ENCODE measurements around the gene CDC34. TPM values are rescaled to one million over a fixed set of nuclear protein-coding genes. Genes with fewer than 3 reads are reported as not detected.
A peak's percentile ranks its signal among the peaks of the same experiment; 100 is the strongest.

CDC34 gene
- total and polyA plus RNA-seq, 2 of the 8 experiments (the other 6 are each of a cell fraction or from before 2014, with no cell fraction given), result 95.9 to 129 TPM

DNA sequence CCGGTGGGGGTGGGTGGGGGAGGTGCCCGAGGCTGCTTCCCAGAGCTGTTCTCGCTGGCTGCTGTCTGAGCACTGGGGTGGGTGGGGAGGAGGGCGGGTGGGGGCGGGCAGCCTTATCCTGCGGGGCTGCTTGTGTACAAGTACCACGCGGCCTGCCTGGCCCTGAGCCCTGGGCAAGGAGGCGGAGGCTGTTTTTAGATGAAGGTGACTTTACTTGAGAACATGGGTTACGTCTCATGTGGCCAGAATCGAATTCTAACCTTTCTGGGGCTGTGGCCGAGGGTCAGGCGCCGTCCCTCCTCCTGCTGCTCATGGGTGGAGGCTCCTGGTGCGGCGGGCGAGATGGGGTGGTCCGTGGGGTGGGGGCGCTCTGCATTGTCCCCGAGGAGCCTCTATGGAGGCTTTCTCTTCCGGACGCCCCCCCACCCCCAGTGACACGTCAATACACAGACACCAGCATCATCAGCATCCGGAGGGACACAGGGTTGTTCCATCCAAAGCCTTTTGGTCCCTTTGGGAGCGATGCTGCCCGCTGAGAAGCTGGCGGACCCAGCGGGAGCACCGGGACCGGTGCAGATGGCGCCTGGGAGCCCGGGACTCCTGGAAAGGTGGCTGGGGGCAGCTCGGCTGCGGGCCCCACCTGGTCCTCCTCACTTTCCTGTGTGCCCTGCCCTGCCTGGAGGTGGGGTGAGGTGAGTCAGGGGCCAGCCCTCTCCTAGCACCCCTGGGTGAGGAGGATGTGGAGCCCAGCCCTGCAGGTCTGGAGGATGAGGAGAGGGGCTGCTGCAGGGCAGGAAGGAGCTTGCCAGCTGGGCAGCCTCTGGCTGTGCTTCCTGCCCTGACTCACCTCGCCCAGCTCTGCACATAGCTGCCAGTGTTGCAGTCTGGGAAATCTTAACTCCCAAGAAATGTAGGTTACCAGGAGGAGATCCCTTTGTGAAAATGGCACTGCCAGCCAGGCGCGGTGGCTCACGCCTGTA, 44.3 kb downstream of the CDC34 start:
- H3K14ac ChIP-seq (ENCODE audit: insufficient read length), result no peak overlapping the region
- no peak overlapping the region for H3K27ac ChIP-seq (ENCODE audit: low read depth, low read length)
- H3K9me3 ChIP-seq (ENCODE audit: insufficient read depth in 2 of 2, low read depth in 1 of 2, low read length in 1 of 2), result no peaks in the 10 kb centered on the region
- ChIA-PET POLR2A (ENCODE audit: partially characterized antibody) (interaction anchor here (0.6 to 4.8 kb wide), 15 partner anchors 10 to 371 kb away, joined by 3 to 78 read pairs (median 5); partner anchors contain the start of genes CDC34 and GZMM), CTCF (ENCODE audit: partially characterized antibody) (interaction anchor here (0.6 to 4.7 kb wide), 7 partner anchors 10 to 95 kb away, joined by 3 to 51 read pairs (median 4); no protein-coding TSS in a partner anchor)
- no peak overlapping the region for H2BK20ac ChIP-seq (ENCODE audit: low read length)
- no peak overlapping the region for H3K4ac ChIP-seq (replicated peaks; ENCODE audit: insufficient read length, low read depth, low read length)
- no peak overlapping the region; the same call in 1 of the 2 replicates for H4K8ac ChIP-seq (ENCODE audit: extremely low read depth, insufficient read depth, low read length)
- H3K56ac ChIP-seq (replicated peaks; ENCODE audit: insufficient read length, low read depth, low read length), result no peak overlapping the region
- H3K79me1 ChIP-seq (ENCODE audit: low read depth, low read length), result peaks cover 11% of the 10 kb centered on the region
- H4K5ac ChIP-seq (ENCODE audit: insufficient read length, low read depth, low read length), result no peak overlapping the region
- no peak overlapping the region for H4K91ac ChIP-seq (replicated peaks; ENCODE audit: insufficient read length, low read length)
- H2BK15ac ChIP-seq (ENCODE audit: low read length), result no peak overlapping the region
- H3K79me2 ChIP-seq (ENCODE audit: control insufficient read depth in 1 of 2, insufficient read depth in 2 of 2, low read length in 2 of 2), result peaks cover 53 to 82% of the 10 kb centered on the region in 2 experiments
- H3K36me3 ChIP-seq (ENCODE audit: control insufficient read depth in 2 of 4, insufficient read depth in 4 of 4, low read length in 3 of 4), result peaks cover 4 to 30% (median 12%) of the 10 kb centered on the region in 4 experiments; a peak in 6 of 8 replicates
- H3K18ac ChIP-seq (ENCODE audit: extremely low read depth, low read length), result no peak overlapping the region
- H4K20me1 ChIP-seq (replicated peaks in 1 of 2; ENCODE audit: control insufficient read depth in 1 of 2, insufficient read depth in 2 of 2, low read length in 2 of 2), result peaks cover 31 to 39% of the 10 kb centered on the region in 2 experiments
- H2BK12ac ChIP-seq (ENCODE audit: low read depth, low read length), result no peak overlapping the region
- H2AFZ ChIP-seq (ENCODE audit: low read length), result no peak overlapping the region
- peak overlapping the region; percentile 44; the same call in 1 of the 2 replicates for H2BK5ac ChIP-seq (ENCODE audit: low read depth, low read length)
- H3K23ac ChIP-seq (ENCODE audit: insufficient read length), result no peak overlapping the region
- 88% methylated on average over 32 of the region's 38 CpGs; no CpG with 5 or more reads in 1 of the 2 experiments for WGBS, 2 experiments (ENCODE audit: extremely low coverage in 1 of 2, insufficient coverage in 1 of 2, insufficient read length in 1 of 2, insufficient replicate concordance in 2 of 2, low coverage in 1 of 2, low lambda C conversion rate in 2 of 2, missing lambda C conversion rate in 1 of 2)
- H3K4me2 ChIP-seq (ENCODE audit: insufficient read depth in 1 of 2, low read depth in 2 of 2, low read length in 2 of 2), result peak overlapping the region; percentile 59 to 99; a peak in 2 of 4 replicates
- H3K4me1 ChIP-seq (replicated peaks in 1 of 4; ENCODE audit: control insufficient read depth in 3 of 4, insufficient read depth in 4 of 4, low read length in 3 of 4), result peaks cover 0 to 20% (median 11%) of the 10 kb centered on the region in 4 experiments; a peak in 5 of 7 replicates
- no peak for FAIRE-seq
- H2BK120ac ChIP-seq (replicated peaks; ENCODE audit: low read depth, low read length), result no peak overlapping the region
- H3K9ac ChIP-seq (replicated peaks in 1 of 4; ENCODE audit: extremely low read depth in 1 of 4, low read depth in 3 of 4, low read length in 3 of 4), result no peak overlapping the region
- no peak overlapping the region; a peak in 2 of 8 replicates for H3K4me3 ChIP-seq (ENCODE audit: extremely low read depth in 1 of 4, insufficient read depth in 2 of 4, low read depth in 3 of 4, low read length in 4 of 4)
- no peak for DNase-seq (ENCODE audit: low read depth in 1 of 2, low spot score in 2 of 2)
- no peak for TF ChIP-seq RAD21 (IDR thresholded peaks at IDR 0.05 in 1 of 2, conservative IDR thresholded peaks at IDR 0.05 in 1 of 2; ENCODE audit: low read depth in 2 of 2, low read length in 2 of 2)
- 0 out of 3 replicates have a peak, but pooled peaks of 1 of the 2 experiments have one; percentile 14 for TF ChIP-seq POLR2A (IDR thresholded peaks at IDR 0.05; ENCODE audit: control extremely low read depth in 1 of 2, low read depth in 2 of 2, low read length in 2 of 2)
- no peaks in the 10 kb centered on the region for H3K27me3 ChIP-seq (replicated peaks in 1 of 4; ENCODE audit: control insufficient read depth in 3 of 4, extremely low read depth in 1 of 4, insufficient read depth in 3 of 4, low read length in 3 of 4)
- H2AK5ac ChIP-seq (ENCODE audit: low read depth, low read length), result no peak overlapping the region
- H3K23me2 ChIP-seq (ENCODE audit: low read depth, low read length), result peaks cover 11% of the 10 kb centered on the region; the same call in 1 of the 2 replicates

Data from H1 (cell line).